Aorta (tissue), 5 donors: ENCODE data around the gene C4orf50. TPM values are rescaled to one million over a fixed set of nuclear protein-coding genes. Genes with fewer than 3 reads are reported as not detected.

ENCODE experiments used
- ATAC-seq: fragments of 200-7000 bp; cut with Tn5 transposase; one replicate; pipeline ENCODE4 v1.9.1; 2022; ENCODE audit warnings: moderate library complexity; ENCODE audit not compliant: low FRiP score
- DNase-seq, 2 donors: peaks; one replicate each; pipeline ENCODE4 v3.0.0-alpha.2; 2020
- H3K27ac ChIP-seq, 2 donors: one replicate each; pipeline ENCODE4 v1.5.1; 2013; ENCODE audit warnings: low read length in 2 of 2, mild to moderate bottlenecking in 2 of 2, moderate library complexity in 2 of 2, control low read depth in 1 of 2, inconsistent platforms in 1 of 2, low read depth in 1 of 2
- H3K27me3 ChIP-seq, 2 donors: one replicate each; pipeline ENCODE4 v1.6.1; 2013; ENCODE audit warnings: control low read depth in 1 of 2, low read length in 1 of 2, mild to moderate bottlenecking in 1 of 2, moderate library complexity in 1 of 2; ENCODE audit not compliant: insufficient read depth in 2 of 2, control insufficient read depth in 1 of 2
- H3K36me3 ChIP-seq, 2 donors: one replicate each; pipeline ENCODE4 v1.6.1; 2013; ENCODE audit warnings: control low read depth in 1 of 2, low read length in 1 of 2, mild to moderate bottlenecking in 1 of 2; ENCODE audit not compliant: insufficient read depth in 2 of 2, control insufficient read depth in 1 of 2
- H3K4me1 ChIP-seq, 2 donors: one replicate each; pipeline ENCODE4 v1.6.1; 2013; ENCODE audit warnings: low read length in 2 of 2, control low read depth in 1 of 2, mild to moderate bottlenecking in 1 of 2, moderate library complexity in 1 of 2; ENCODE audit not compliant: insufficient read depth in 2 of 2, control insufficient read depth in 1 of 2
- H3K4me3 ChIP-seq, 2 donors: one replicate each; pipeline ENCODE4 v1.5.1; 2013; ENCODE audit warnings: low read length in 2 of 2, control low read depth in 1 of 2, mild to moderate bottlenecking in 1 of 2
- H3K9me3 ChIP-seq: one replicate; pipeline ENCODE4 v1.6.1; 2013; ENCODE audit warnings: mild to moderate bottlenecking, low read length; ENCODE audit not compliant: control insufficient read depth
- WGBS, 2 donors: extraction: QIAGEN DNeasy Blood & Tissue Kit; methylation state at CpG; one replicate each; pipeline ENCODE4 v1.1.7; 2013; 5-methylcytosine and 5-hydroxymethylcytosine counted together
- intact Hi-C, 2 donors: fragments of 100-400 bp; cut with DNase I; formaldehyde crosslinking; loops; one replicate each; pipeline versions ENCODE4 v1.14.2 to v1.15.0; 2022
- polyA plus RNA-seq, 2 donors: library from polyadenylated mRNA; stranded (reverse); fragments of 200-250 nt; gene quantifications; one replicate each; pipeline ENCODE4 v1.2.3, GENCODE V29; 2013
- total RNA-seq, 2 donors: library from RNA; stranded (reverse); fragmentation: NEBNext Ultra II Directional; extraction: Animal tissue kit (Norgen Biotek cat#: 25700); gene quantifications; one replicate each; pipeline ENCODE4 v1.2.1, GENCODE V29; 2021
- donor health status: healthy with polysubstance abuse.
- donor health status: Bipolar disorder and iron deficiency.
- donor health status: DM: no; HTN: no; CAD: no.
- donor health status: DM: no; HTN: no; CAD: no.
- donor health status: DM: yes; HTN: yes; CAD: no.

The C4orf50 gene
- total and polyA plus RNA-seq, 4 donors, result 0.03 to 0.06 TPM; not detected in 2

GRCh38 chr4:6013564-6013963, 4.7 kb downstream of the C4orf50 start:
- H3K36me3 ChIP-seq, result no peaks in the 10 kb centered on the region
- 81 to 85% methylated on average over 12 of the region's 12 CpGs for WGBS, 2 donors
- intact Hi-C loops, result no loop called here
- H3K4me1 ChIP-seq, result no peaks in the 10 kb centered on the region
- H3K27me3 ChIP-seq, result no peaks in the 10 kb centered on the region
- no peak overlapping the region for H3K4me3 ChIP-seq
- H3K27ac ChIP-seq, result no peak overlapping the region
- H3K9me3 ChIP-seq, result no peaks in the 10 kb centered on the region
- no peak for ATAC-seq
- no peak for DNase-seq

GRCh38 chr4:6012200-6012599, 6.0 kb downstream of the C4orf50 start:
- DNase-seq, result no peak
- intact Hi-C loops, result no loop called here
- H3K36me3 ChIP-seq, result no peaks in the 10 kb centered on the region
- no peak overlapping the region for H3K27ac ChIP-seq
- H3K9me3 ChIP-seq, result no peaks in the 10 kb centered on the region
- ATAC-seq, result no peak
- H3K4me1 ChIP-seq, result no peaks in the 10 kb centered on the region
- WGBS, 2 donors, result 70% methylated on average over 5 of the region's 5 CpGs
- H3K4me3 ChIP-seq, result no peak overlapping the region
- no peaks in the 10 kb centered on the region for H3K27me3 ChIP-seq

GRCh38 chr4:6011686-6012085, 6.5 kb downstream of the C4orf50 start:
- DNase-seq, result no peak
- no peaks in the 10 kb centered on the region for H3K27me3 ChIP-seq
- 13 to 14% methylated on average over 7 to 8 of the region's 8 CpGs for WGBS, 2 donors
- H3K9me3 ChIP-seq, result no peaks in the 10 kb centered on the region
- no peak overlapping the region for H3K4me3 ChIP-seq
- H3K36me3 ChIP-seq, result no peaks in the 10 kb centered on the region
- no peaks in the 10 kb centered on the region for H3K4me1 ChIP-seq
- intact Hi-C loops, result no loop called here
- H3K27ac ChIP-seq, result no peak overlapping the region
- ATAC-seq, result peak; percentile 15

- no peak for DNase-seq
- 60 to 69% methylated on average over 11 to 12 of the region's 12 CpGs for WGBS, 2 donors
- intact Hi-C loops, result no loop called here
These were observed 7.0 kb downstream of the C4orf50 start for GRCh38 chr4:6011271-6011671.

GRCh38 chr4:6010789-6011188, 7.4 kb downstream of the C4orf50 start:
- no peaks in the 10 kb centered on the region for H3K4me1 ChIP-seq
- ATAC-seq (no peak), DNase-seq (no peak)
- intact Hi-C loops, result no loop called here
- H3K27me3 ChIP-seq, result no peaks in the 10 kb centered on the region
- no peaks in the 10 kb centered on the region for H3K9me3 ChIP-seq
- 72 to 74% methylated on average over 3 of the region's 3 CpGs for WGBS, 2 donors
- no peak overlapping the region for H3K27ac ChIP-seq
- no peak overlapping the region for H3K4me3 ChIP-seq
- no peaks in the 10 kb centered on the region for H3K36me3 ChIP-seq

More at GRCh38 chr4:6011271-6011671, 7.0 kb downstream of the C4orf50 start:
- Histone ChIP-seq H3K27me3 (no peaks in the 10 kb centered on the region), H3K36me3 (no peaks in the 10 kb centered on the region), H3K4me1 (no peaks in the 10 kb centered on the region), H3K27ac (no peak overlapping the region), H3K4me3 (no peak overlapping the region), H3K9me3 (no peaks in the 10 kb centered on the region)
- ATAC-seq, result peak; percentile 12

- Histone ChIP-seq H3K36me3 (no peaks in the 10 kb centered on the region), H3K4me1 (no peaks in the 10 kb centered on the region), H3K27me3 (no peaks in the 10 kb centered on the region), H3K27ac (no peak overlapping the region), H3K9me3 (no peaks in the 10 kb centered on the region), H3K4me3 (no peak overlapping the region)
- WGBS, 2 donors, result 46 to 47% methylated on average over 8 of the region's 8 CpGs
- no peak for DNase-seq
- no peak for ATAC-seq
- intact Hi-C loops, result no loop called here
These were observed 8.8 kb downstream of the C4orf50 start for GRCh38 chr4:6009452-6009851.

GRCh38 chr4:6008766-6009385, 9.4 kb downstream of the C4orf50 start:
- intact Hi-C loops, result no loop called here
- H3K27ac ChIP-seq, result no peak overlapping the region
- DNase-seq (no peak), ATAC-seq (no peak)
- whole genome bisulfite sequencing, 2 donors, result 73 to 77% methylated on average over 19 of the region's 19 CpGs
- no peaks in the 10 kb centered on the region for H3K4me1 ChIP-seq
- H3K27me3 ChIP-seq, result no peaks in the 10 kb centered on the region
- no peak overlapping the region for H3K4me3 ChIP-seq
- no peaks in the 10 kb centered on the region for H3K9me3 ChIP-seq
- no peaks in the 10 kb centered on the region for H3K36me3 ChIP-seq

GRCh38 chr4:6008092-6008551, 10.1 kb downstream of the C4orf50 start:
- no peak for DNase-seq
- Histone ChIP-seq H3K27ac (no peak overlapping the region), H3K4me1 (no peaks in the 10 kb centered on the region), H3K36me3 (no peaks in the 10 kb centered on the region), H3K4me3 (no peak overlapping the region), H3K27me3 (no peaks in the 10 kb centered on the region), H3K9me3 (no peaks in the 10 kb centered on the region)
- ATAC-seq, result no peak
- intact Hi-C loops, result no loop called here
- 17 to 21% methylated on average over 34 to 54 of the region's 54 CpGs for WGBS, 2 donors

- no peaks in the 10 kb centered on the region for H3K4me1 ChIP-seq
- ATAC-seq (no peak), DNase-seq (no peak)
- H3K27me3 ChIP-seq, result no peaks in the 10 kb centered on the region
- intact Hi-C loops, result no loop called here
- H3K27ac ChIP-seq, result no peak overlapping the region
- no peaks in the 10 kb centered on the region for H3K9me3 ChIP-seq
- no peak overlapping the region for H3K4me3 ChIP-seq
- no peaks in the 10 kb centered on the region for H3K36me3 ChIP-seq
- WGBS, 2 donors, result 80 to 85% methylated on average over 4 of the region's 4 CpGs
These were observed 13.1 kb downstream of the C4orf50 start for GRCh38 chr4:6005175-6005574.
